K562 (cell line): ENCODE measurements around the gene BEST3.

Experiments
- ATF1 ChIP-seq, 2 experiments: fragments of 450-650 bp in 1 of 2; IDR thresholded peaks; 2 replicates each; pipeline ENCODE4 v1.6.1; 2016; ENCODE audit warnings: missing compliant biosample characterization in 1 of 2, missing genetic modification characterization in 1 of 2
- EP300 ChIP-seq: IDR thresholded peaks from 2 replicates; pipeline ENCODE4 v1.6.1; 2012; ENCODE audit warnings: low read length, improper control_type of control experiment
- L3MBTL2 ChIP-seq: fragments of 450-650 bp; IDR thresholded peaks from 2 replicates; pipeline ENCODE4 v1.6.1; 2016; ENCODE audit warnings: mild to moderate bottlenecking, moderate library complexity
- MAZ ChIP-seq, 2 experiments: fragments of 450-650 bp in 1 of 2; sonication (generic) in 1 of 2; formaldehyde crosslinking; IDR thresholded peaks in 1 of 2; conservative IDR thresholded peaks in 1 of 2; 2 replicates each; pipeline versions ENCODE4 v1.4.0 to v1.5.0; 2020; ENCODE audit warnings: mild to moderate bottlenecking in 1 of 2, missing genetic modification reagents in 1 of 2
- MXI1 ChIP-seq: IDR thresholded peaks from 2 replicates; pipeline ENCODE4 v1.6.1; 2011; ENCODE audit warnings: low read depth, mild to moderate bottlenecking, improper control_type of control experiment, low read length
- NR2C2 ChIP-seq, 2 experiments: fragments of 200-800 bp in 1 of 2; sonication (Bioruptor generic) in 1 of 2; sonication (generic) in 1 of 2; formaldehyde crosslinking in 1 of 2; IDR thresholded peaks; 2 replicates each; pipeline versions ENCODE4 v1.6.1 to v1.8.0; 2016 to 2022; ENCODE audit warnings: mild to moderate bottlenecking in 1 of 2, missing compliant biosample characterization in 1 of 2, missing genetic modification characterization in 1 of 2, missing genetic modification reagents in 1 of 2
- RFX1 ChIP-seq: fragments of 450-650 bp; IDR thresholded peaks from 2 replicates; pipeline ENCODE4 v1.6.1; 2016; ENCODE audit warnings: mild to moderate bottlenecking, moderate library complexity
- RFX5 ChIP-seq: IDR thresholded peaks from 2 replicates; pipeline ENCODE4 v1.6.1; 2011; ENCODE audit warnings: low read depth, mild to moderate bottlenecking, improper control_type of control experiment, low read length
- SIN3A ChIP-seq, 2 experiments: fragments of 150-350 bp in 1 of 2; IDR thresholded peaks; 2 replicates each; pipeline ENCODE4 v1.6.1; 2011 to 2016; ENCODE audit warnings: borderline replicate concordance in 2 of 2, low read depth in 2 of 2, low read length in 2 of 2, mild to moderate bottlenecking in 2 of 2, moderate library complexity in 2 of 2; ENCODE audit not compliant: control insufficient read depth in 1 of 2
- SMAD3 ChIP-seq: fragments of 450-650 bp; formaldehyde crosslinking; conservative IDR thresholded peaks from 2 replicates; pipeline ENCODE4 v1.4.0; 2020; ENCODE audit warnings: mild to moderate bottlenecking
- SMARCA5 ChIP-seq: fragments of 450-650 bp; IDR thresholded peaks from 2 replicates; pipeline ENCODE4 v1.6.1; 2016
- TF ChIP-seq, protein P1 (sequence below), 3 experiments: IDR thresholded peaks in 2 of 3; conservative IDR thresholded peaks in 1 of 3; 2 replicates each; pipeline ENCODE4 v1.5.1; 2011 to 2012; ENCODE audit warnings: low read length in 3 of 3, mild to moderate bottlenecking in 3 of 3, control low read depth in 2 of 3, improper control_type of control experiment in 1 of 3, inconsistent platforms in 1 of 3, low read depth in 1 of 3, mixed read lengths in 1 of 3, moderate library complexity in 1 of 3; ENCODE audit not compliant: insufficient read depth in 2 of 3

DNA sequence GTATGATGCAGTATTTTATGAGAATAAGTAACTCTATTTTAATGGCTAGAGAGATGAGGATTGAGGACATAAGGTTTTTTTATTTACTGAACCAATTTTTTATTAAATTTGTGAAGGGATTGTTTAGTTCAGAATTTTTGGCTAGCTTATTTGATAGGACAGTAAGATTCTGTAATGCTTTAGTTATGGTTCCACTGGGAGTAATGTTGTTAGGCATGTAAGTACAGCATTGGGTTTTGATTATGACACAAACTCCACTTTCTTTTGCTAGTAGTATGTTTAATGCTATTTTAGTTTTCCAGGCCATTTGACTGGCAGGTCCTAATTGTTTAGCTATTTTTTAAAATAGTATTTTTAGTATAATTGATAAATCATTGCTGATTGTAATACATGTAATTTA, 54.6 kb downstream of the BEST3 start:
- no peak for TF ChIP-seq ATF1 (CRISPR knock-in tag; IDR thresholded peaks at IDR 0.05)
- no peak for TF ChIP-seq ATF1 (tag; IDR thresholded peaks at IDR 0.05)
- TF ChIP-seq SMARCA5 = no peak
- no peak for TF ChIP-seq RFX1
- no peak for TF ChIP-seq MAZ (CRISPR knock-in tag; conservative IDR thresholded peaks at IDR 0.05 in 1 of 2, IDR thresholded peaks at IDR 0.05 in 1 of 2)
- TF ChIP-seq NR2C2 (CRISPR knock-in tag; IDR thresholded peaks at IDR 0.05) = no peak
- TF ChIP-seq NR2C2 (tag; IDR thresholded peaks at IDR 0.05) = no peak
- no peak for TF ChIP-seq SMAD3 (CRISPR knock-in tag)
- no peak for TF ChIP-seq SIN3A (IDR thresholded peaks at IDR 0.05; ENCODE audit: borderline replicate concordance in 2 of 2, control insufficient read depth in 1 of 2, low read depth in 2 of 2, low read length in 2 of 2)
- TF ChIP-seq EP300 = no peak
- TF ChIP-seq, protein P1, sequence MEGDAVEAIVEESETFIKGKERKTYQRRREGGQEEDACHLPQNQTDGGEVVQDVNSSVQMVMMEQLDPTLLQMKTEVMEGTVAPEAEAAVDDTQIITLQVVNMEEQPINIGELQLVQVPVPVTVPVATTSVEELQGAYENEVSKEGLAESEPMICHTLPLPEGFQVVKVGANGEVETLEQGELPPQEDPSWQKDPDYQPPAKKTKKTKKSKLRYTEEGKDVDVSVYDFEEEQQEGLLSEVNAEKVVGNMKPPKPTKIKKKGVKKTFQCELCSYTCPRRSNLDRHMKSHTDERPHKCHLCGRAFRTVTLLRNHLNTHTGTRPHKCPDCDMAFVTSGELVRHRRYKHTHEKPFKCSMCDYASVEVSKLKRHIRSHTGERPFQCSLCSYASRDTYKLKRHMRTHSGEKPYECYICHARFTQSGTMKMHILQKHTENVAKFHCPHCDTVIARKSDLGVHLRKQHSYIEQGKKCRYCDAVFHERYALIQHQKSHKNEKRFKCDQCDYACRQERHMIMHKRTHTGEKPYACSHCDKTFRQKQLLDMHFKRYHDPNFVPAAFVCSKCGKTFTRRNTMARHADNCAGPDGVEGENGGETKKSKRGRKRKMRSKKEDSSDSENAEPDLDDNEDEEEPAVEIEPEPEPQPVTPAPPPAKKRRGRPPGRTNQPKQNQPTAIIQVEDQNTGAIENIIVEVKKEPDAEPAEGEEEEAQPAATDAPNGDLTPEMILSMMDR (IDR thresholded peaks at IDR 0.05 in 2 of 3, conservative IDR thresholded peaks at IDR 0.05 in 1 of 3; ENCODE audit: insufficient read depth in 2 of 3, low read depth in 1 of 3, low read length in 3 of 3) = no peak
- no peak for TF ChIP-seq MXI1
- TF ChIP-seq L3MBTL2 = no peak
- no peak for TF ChIP-seq RFX5
